Gastrocnemius medialis (tissue), 4 donors: ENCODE data around the gene CACNB1.

Experiments used
- POLR2A ChIP-seq, 2 donors: fragments of 450-650 bp; IDR thresholded peaks; one replicate each; pipeline ENCODE4 v1.6.1; 2017; ENCODE audit warnings: antibody characterized with exemption in 2 of 2, mild to moderate bottlenecking in 2 of 2, moderate library complexity in 2 of 2
- TF ChIP-seq, protein P1 (sequence below), 5 experiments: fragments of 450-650 bp in 3 of 5; fragments of 200-600 bp in 2 of 5; sonication (generic) in 2 of 5; IDR thresholded peaks in 4 of 5; conservative IDR thresholded peaks in 1 of 5; 1 replicate in 4 of 5; 2 replicates in 1 of 5; pipeline ENCODE4 v1.5.1; 2016 to 2019; ENCODE audit warnings: antibody characterized with exemption in 5 of 5, mild to moderate bottlenecking in 3 of 5, moderate library complexity in 3 of 5

GRCh38 chr17:39193346-39193745 is 4.1 kb downstream of the CACNB1 start:
- TF ChIP-seq POLR2A (IDR thresholded peaks at IDR 0.05), result peak; percentile 62 to 70
- TF ChIP-seq, protein P1, sequence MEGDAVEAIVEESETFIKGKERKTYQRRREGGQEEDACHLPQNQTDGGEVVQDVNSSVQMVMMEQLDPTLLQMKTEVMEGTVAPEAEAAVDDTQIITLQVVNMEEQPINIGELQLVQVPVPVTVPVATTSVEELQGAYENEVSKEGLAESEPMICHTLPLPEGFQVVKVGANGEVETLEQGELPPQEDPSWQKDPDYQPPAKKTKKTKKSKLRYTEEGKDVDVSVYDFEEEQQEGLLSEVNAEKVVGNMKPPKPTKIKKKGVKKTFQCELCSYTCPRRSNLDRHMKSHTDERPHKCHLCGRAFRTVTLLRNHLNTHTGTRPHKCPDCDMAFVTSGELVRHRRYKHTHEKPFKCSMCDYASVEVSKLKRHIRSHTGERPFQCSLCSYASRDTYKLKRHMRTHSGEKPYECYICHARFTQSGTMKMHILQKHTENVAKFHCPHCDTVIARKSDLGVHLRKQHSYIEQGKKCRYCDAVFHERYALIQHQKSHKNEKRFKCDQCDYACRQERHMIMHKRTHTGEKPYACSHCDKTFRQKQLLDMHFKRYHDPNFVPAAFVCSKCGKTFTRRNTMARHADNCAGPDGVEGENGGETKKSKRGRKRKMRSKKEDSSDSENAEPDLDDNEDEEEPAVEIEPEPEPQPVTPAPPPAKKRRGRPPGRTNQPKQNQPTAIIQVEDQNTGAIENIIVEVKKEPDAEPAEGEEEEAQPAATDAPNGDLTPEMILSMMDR (IDR thresholded peaks at IDR 0.05 in 4 of 5, conservative IDR thresholded peaks at IDR 0.05 in 1 of 5), result no peak
